HepG2 (cell line): ENCODE results near the gene NARS2. TPM values are rescaled to one million over a fixed set of nuclear protein-coding genes. Genes with fewer than 3 reads are reported as not detected.

Source experiments
- ATAC-seq: fragments of 200-7000 bp; cut with Tn5 transposase; 3 replicates; pipeline ENCODE4 v1.9.1; 2020; ENCODE audit warnings: mild to moderate bottlenecking, moderate library complexity
- BruUV-seq: library from RNA; stranded (reverse); fragments of 400-500 nt; replicated peaks from 2 replicates; lab custom pipeline; 2021; lab: Mats Ljungman, UMichigan
- CTCF ChIA-PET: fragments of 300-600 bp; formaldehyde crosslinking; extraction: SDS; loops from one replicate; lab custom pipeline; 2021; ENCODE audit warnings: low total read pairs, inconsistent platforms, low intra/inter-chr PET ratio; lab: Yijun Ruan, JAX
- POLR2A ChIA-PET: fragments of 350-600 bp; sonication (Branson Sonifier 250); formaldehyde crosslinking; loops from one replicate; lab custom pipeline; 2020; ENCODE audit warnings: antibody characterized with exemption, inconsistent platforms; lab: Yijun Ruan, JAX
- DNase-seq: peaks from one replicate; pipeline ENCODE4 v3.0.0-alpha.2; 2015; ENCODE audit warnings: low spot score
- FAIRE-seq: peaks from 3 replicates; lab custom pipeline; 2011; peaks lifted over from hg19 to GRCh38; lab: Jason Lieb, UNC
- H2AFZ ChIP-seq: one replicate; pipeline ENCODE4 v1.6.1; 2011; ENCODE audit warnings: low read length, inconsistent platforms
- H3K27ac ChIP-seq: fragments of 300-600 bp; 3 replicates; pipeline ENCODE4 v1.8.0; 2011; ENCODE audit warnings: mixed run types, mild to moderate bottlenecking, mixed read lengths, low read length, inconsistent platforms; ENCODE audit not compliant: insufficient read depth; ENCODE audit errors: extremely low read length
- H3K27me3 ChIP-seq, 2 experiments: fragments of 200-600 bp in 1 of 2; 2 replicates in 1 of 2; 3 replicates in 1 of 2; pipeline versions ENCODE4 v1.6.0 to v1.8.0; 2011; ENCODE audit warnings: low read length in 2 of 2, mild to moderate bottlenecking in 2 of 2, moderate library complexity in 2 of 2, inconsistent platforms in 1 of 2; ENCODE audit not compliant: insufficient read depth in 2 of 2, control insufficient read depth in 1 of 2
- H3K36me3 ChIP-seq, 2 experiments: fragments of 200-600 bp in 1 of 2; replicated peaks in 1 of 2; 2 replicates in 1 of 2; 3 replicates in 1 of 2; pipeline versions ENCODE4 v1.5.1 to v1.8.0; 2011; ENCODE audit warnings: low read length in 2 of 2, inconsistent platforms in 1 of 2; ENCODE audit not compliant: insufficient read depth in 2 of 2, control insufficient read depth in 1 of 2
- H3K4me1 ChIP-seq: 2 replicates; pipeline ENCODE4 v1.5.1; 2012; ENCODE audit warnings: low read length, inconsistent platforms; ENCODE audit not compliant: insufficient read depth
- H3K4me2 ChIP-seq: 2 replicates; pipeline ENCODE4 v1.6.0; 2011; ENCODE audit warnings: low read depth, low read length, inconsistent platforms
- H3K4me3 ChIP-seq, 3 experiments: fragments of 200-600 bp in 1 of 3; sonication (generic), shearing (Covaris generic) in 1 of 3; replicated peaks in 1 of 3; 2 replicates each; pipeline ENCODE4 v1.5.1; 2011 to 2016; ENCODE audit warnings: low read length in 3 of 3, inconsistent platforms in 2 of 3, low read depth in 2 of 3, mild to moderate bottlenecking in 2 of 3, control low read depth in 1 of 3, mixed read lengths in 1 of 3; ENCODE audit not compliant: insufficient read depth in 1 of 3
- H3K79me2 ChIP-seq: one replicate; pipeline ENCODE4 v1.6.1; 2011; ENCODE audit warnings: low read length, inconsistent platforms; ENCODE audit not compliant: insufficient read depth
- H3K9ac ChIP-seq: 2 replicates; pipeline ENCODE4 v1.6.0; 2011; ENCODE audit warnings: mild to moderate bottlenecking, low read depth, low read length, inconsistent platforms; ENCODE audit not compliant: insufficient read depth
- H3K9me3 ChIP-seq: 2 replicates; pipeline ENCODE4 v1.5.1; 2012; ENCODE audit warnings: mild to moderate bottlenecking, low read length
- H4K20me1 ChIP-seq: 2 replicates; pipeline ENCODE4 v1.6.0; 2011; ENCODE audit warnings: inconsistent platforms, mild to moderate bottlenecking, low read length, moderate library complexity; ENCODE audit not compliant: insufficient read depth
- CAMTA2 ChIP-seq: sonication (generic); formaldehyde crosslinking; IDR thresholded peaks from 2 replicates; pipeline ENCODE4 v1.4.0; 2020; ENCODE audit warnings: mild to moderate bottlenecking, missing genetic modification reagents, borderline replicate concordance
- CBX2 ChIP-seq, 2 experiments: fragments of 200-600 bp in 1 of 2; sonication (generic); formaldehyde crosslinking in 1 of 2; IDR thresholded peaks; 2 replicates each; pipeline versions ENCODE4 v1.7.0 to v1.8.1; 2018 to 2022; ENCODE audit warnings: low read depth in 2 of 2, low read length in 1 of 2, mild to moderate bottlenecking in 1 of 2, missing genetic modification reagents in 1 of 2
- FOXP1 ChIP-seq, 2 experiments: fragments of 450-650 bp in 1 of 2; IDR thresholded peaks; 2 replicates each; pipeline ENCODE4 v1.6.1; 2017 to 2018; ENCODE audit warnings: antibody characterized with exemption in 1 of 2
- IRF2 ChIP-seq: IDR thresholded peaks from 2 replicates; pipeline ENCODE4 v1.6.1; 2018; ENCODE audit warnings: missing genetic modification reagents, missing compliant biosample characterization
- KLF9 ChIP-seq: IDR thresholded peaks from 2 replicates; pipeline ENCODE4 v1.6.1; 2016; ENCODE audit warnings: low read depth
- MTA3 ChIP-seq: sonication (generic); formaldehyde crosslinking; IDR thresholded peaks from 2 replicates; pipeline ENCODE4 v1.4.0; 2020; ENCODE audit warnings: missing genetic modification reagents
- NAIF1 ChIP-seq: sonication (generic); formaldehyde crosslinking; IDR thresholded peaks from 2 replicates; pipeline ENCODE4 v1.5.0; 2020; ENCODE audit warnings: mild to moderate bottlenecking, missing genetic modification reagents, borderline replicate concordance
- SSRP1 ChIP-seq: IDR thresholded peaks from 2 replicates; pipeline ENCODE4 v1.6.1; 2016; ENCODE audit warnings: control low read depth
- TP53 ChIP-seq: sonication (generic); formaldehyde crosslinking; conservative IDR thresholded peaks from 2 replicates; pipeline ENCODE4 v1.4.0; 2020; ENCODE audit warnings: missing genetic modification reagents
- ZKSCAN5 ChIP-seq: sonication (generic); formaldehyde crosslinking; IDR thresholded peaks from 2 replicates; pipeline ENCODE4 v1.5.1; 2020; ENCODE audit warnings: mild to moderate bottlenecking, missing genetic modification reagents
- ZNF224 ChIP-seq: sonication (generic); formaldehyde crosslinking; IDR thresholded peaks from 2 replicates; pipeline ENCODE4 v1.5.0; 2020; ENCODE audit warnings: mild to moderate bottlenecking, missing genetic modification reagents
- WGBS: methylation state at CpG from one replicate; pipeline ENCODE4 v1.1.6; 2017; ENCODE audit warnings: low lambda C conversion rate; 5-methylcytosine and 5-hydroxymethylcytosine counted together
- in situ Hi-C: cut with HindIII; loops from 2 replicates; pipeline ENCODE4 v1.10.0; 2017; ENCODE audit warnings: low pct_unique_long_range_greater_than_20kb; ENCODE audit not compliant: extremely low pct_ligation_motif_present
- intact Hi-C: fragments of 100-400 bp; cut with micrococcal nuclease; formaldehyde crosslinking; loops from one replicate; pipeline ENCODE4 v1.10.0; 2022; ENCODE audit not compliant: unreplicated experiment
- polyA plus RNA-seq, 8 experiments: library from polyadenylated mRNA; depleted of rRNA in 3 of 8; stranded (reverse) in 7 of 8; unstranded in 1 of 8; fragments of >200 nt; fragmentation: Illumina TruSeq in 4 of 8; extraction: Trizol in 4 of 8; gene quantifications; 2 replicates each; pipeline versions ENCODE4 v1.2.1 to v1.2.3, GENCODE V29; 2011 to 2016; ENCODE audit warnings: low read depth in 4 of 8, missing spikeins in 1 of 8, mixed read lengths in 1 of 8; ENCODE audit not compliant: insufficient read depth in 1 of 8
- total RNA-seq, 5 experiments: library from RNA; depleted of rRNA; stranded (reverse); fragments of >200 nt; fragmentation: Illumina TruSeq; extraction: Trizol; gene quantifications; 2 replicates each; pipeline ENCODE4 v1.2.3, GENCODE V29; 2016; ENCODE audit warnings: low read depth in 1 of 5
- TF ChIP-seq, protein P1 (sequence below): sonication (generic); formaldehyde crosslinking; IDR thresholded peaks from 2 replicates; pipeline ENCODE4 v1.8.1; 2023; ENCODE audit warnings: mild to moderate bottlenecking, moderate library complexity, missing genetic modification reagents
- TF ChIP-seq, protein P2 (sequence below): sonication (generic); formaldehyde crosslinking; IDR thresholded peaks from 2 replicates; pipeline ENCODE4 v1.5.1; 2020; ENCODE audit warnings: mild to moderate bottlenecking, missing genetic modification reagents, moderate library complexity

Gene NARS2
- total and polyA plus RNA-seq, 2 of the 13 experiments (the other 11 are each of a cell fraction or from before 2014, with no cell fraction given) = 45.9 to 65.0 TPM

DNA sequence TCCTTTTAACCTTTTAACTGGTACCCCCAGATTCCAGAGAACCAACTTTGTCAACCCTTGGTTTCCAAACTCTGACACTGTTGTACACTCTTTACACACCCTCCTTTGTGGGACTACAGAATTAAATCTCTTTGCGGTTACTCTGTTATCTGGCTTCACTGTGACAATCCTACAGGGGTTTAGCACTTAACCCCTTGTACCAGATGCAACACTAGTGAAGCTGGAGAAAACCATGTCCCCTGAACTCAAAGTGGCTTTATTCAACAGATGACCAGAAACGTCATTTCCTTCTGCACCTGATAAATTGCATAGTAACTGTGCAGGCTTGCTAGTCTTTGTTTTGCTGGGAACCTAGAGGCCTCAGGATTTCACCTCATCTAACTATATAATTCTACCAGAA lies 151.4 kb downstream of the NARS2 start (continued):
- TF ChIP-seq, protein P1, sequence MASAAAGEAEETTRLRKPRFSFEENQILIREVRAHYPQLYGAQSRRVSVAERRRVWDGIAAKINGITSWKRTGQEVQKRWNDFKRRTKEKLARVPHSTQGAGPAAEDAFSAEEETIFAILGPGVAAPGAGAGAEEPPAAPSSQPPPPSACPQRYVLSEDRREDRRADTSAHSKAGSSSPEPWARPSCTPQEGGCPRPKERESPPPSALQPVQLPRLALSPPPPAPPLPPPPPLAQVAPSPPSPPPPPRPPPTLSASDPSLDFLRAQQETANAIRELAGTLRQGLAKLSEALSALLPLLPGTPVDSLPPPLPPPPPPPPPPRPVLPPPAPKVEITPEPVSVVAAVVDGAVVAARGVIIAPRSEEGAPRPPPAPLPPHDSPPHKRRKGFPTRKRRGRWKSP (CRISPR knock-in tag) = no peak
- TF ChIP-seq FOXP1 (IDR thresholded peaks at IDR 0.05) (no peak), FOXP1 (CRISPR knock-in tag; IDR thresholded peaks at IDR 0.05) (no peak), NAIF1 (no peak), ZKSCAN5 (CRISPR knock-in tag) (no peak), TP53 (CRISPR knock-in tag) (no peak), ZNF224 (CRISPR knock-in tag) (no peak), SSRP1 (CRISPR knock-in tag) (no peak), CAMTA2 (no peak)

- ChIA-PET POLR2A (no interaction called here), CTCF (no interaction called here)
- 90% methylated on average over 9 of the region's 9 CpGs for WGBS
- no peak overlapping the region for H3K4me3 ChIP-seq
- H3K9me3 ChIP-seq = no peaks in the 10 kb centered on the region
- intact Hi-C loops (no loop called here), in situ Hi-C loops (no loop called here)
- H4K20me1 ChIP-seq = no peaks in the 10 kb centered on the region
- no peak for ATAC-seq
- no peaks in the 10 kb centered on the region for H3K79me2 ChIP-seq
- no peak overlapping the region for H3K27ac ChIP-seq
- no peaks in the 10 kb centered on the region; a peak in 1 of 5 replicates for H3K36me3 ChIP-seq
- H2AFZ ChIP-seq = no peak overlapping the region
- H3K4me2 ChIP-seq = no peak overlapping the region
- no peak overlapping the region for H3K9ac ChIP-seq
- no peaks in the 10 kb centered on the region for H3K27me3 ChIP-seq
- FAIRE-seq = no peak
- BruUV-seq = no TSS peak
- peaks cover 28% of the 10 kb centered on the region for H3K4me1 ChIP-seq
- TF ChIP-seq, protein P2, sequence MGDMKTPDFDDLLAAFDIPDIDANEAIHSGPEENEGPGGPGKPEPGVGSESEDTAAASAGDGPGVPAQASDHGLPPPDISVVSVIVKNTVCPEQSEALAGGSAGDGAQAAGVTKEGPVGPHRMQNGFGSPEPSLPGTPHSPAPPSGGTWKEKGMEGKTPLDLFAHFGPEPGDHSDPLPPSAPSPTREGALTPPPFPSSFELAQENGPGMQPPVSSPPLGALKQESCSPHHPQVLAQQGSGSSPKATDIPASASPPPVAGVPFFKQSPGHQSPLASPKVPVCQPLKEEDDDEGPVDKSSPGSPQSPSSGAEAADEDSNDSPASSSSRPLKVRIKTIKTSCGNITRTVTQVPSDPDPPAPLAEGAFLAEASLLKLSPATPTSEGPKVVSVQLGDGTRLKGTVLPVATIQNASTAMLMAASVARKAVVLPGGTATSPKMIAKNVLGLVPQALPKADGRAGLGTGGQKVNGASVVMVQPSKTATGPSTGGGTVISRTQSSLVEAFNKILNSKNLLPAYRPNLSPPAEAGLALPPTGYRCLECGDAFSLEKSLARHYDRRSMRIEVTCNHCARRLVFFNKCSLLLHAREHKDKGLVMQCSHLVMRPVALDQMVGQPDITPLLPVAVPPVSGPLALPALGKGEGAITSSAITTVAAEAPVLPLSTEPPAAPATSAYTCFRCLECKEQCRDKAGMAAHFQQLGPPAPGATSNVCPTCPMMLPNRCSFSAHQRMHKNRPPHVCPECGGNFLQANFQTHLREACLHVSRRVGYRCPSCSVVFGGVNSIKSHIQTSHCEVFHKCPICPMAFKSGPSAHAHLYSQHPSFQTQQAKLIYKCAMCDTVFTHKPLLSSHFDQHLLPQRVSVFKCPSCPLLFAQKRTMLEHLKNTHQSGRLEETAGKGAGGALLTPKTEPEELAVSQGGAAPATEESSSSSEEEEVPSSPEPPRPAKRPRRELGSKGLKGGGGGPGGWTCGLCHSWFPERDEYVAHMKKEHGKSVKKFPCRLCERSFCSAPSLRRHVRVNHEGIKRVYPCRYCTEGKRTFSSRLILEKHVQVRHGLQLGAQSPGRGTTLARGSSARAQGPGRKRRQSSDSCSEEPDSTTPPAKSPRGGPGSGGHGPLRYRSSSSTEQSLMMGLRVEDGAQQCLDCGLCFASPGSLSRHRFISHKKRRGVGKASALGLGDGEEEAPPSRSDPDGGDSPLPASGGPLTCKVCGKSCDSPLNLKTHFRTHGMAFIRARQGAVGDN (CRISPR knock-in tag) = peak; percentile 4; the same call in 1 of the 2 replicates
- no peak for TF ChIP-seq CBX2 (IDR thresholded peaks at IDR 0.05; ENCODE audit: low read depth, low read length)
- no peak for TF ChIP-seq CBX2 (CRISPR knock-in tag; IDR thresholded peaks at IDR 0.05; ENCODE audit: low read depth)
- no peak for TF ChIP-seq KLF9 (CRISPR knock-in tag)
- no peak for TF ChIP-seq MTA3 (CRISPR knock-in tag)
- TF ChIP-seq IRF2 (CRISPR knock-in tag) = no peak
- TF ChIP-seq, all 625 proteins: peak for 1
- no peak for DNase-seq
These were observed 153.9 kb downstream of the NARS2 start for GRCh38 chr11:78420796-78421209.
